ENCODE measurements around the gene DLGAP1. TPM values are rescaled to one million over a fixed set of nuclear protein-coding genes. Genes with fewer than 3 reads are reported as not detected.

The DLGAP1 gene
- total and polyA plus RNA-seq, 4 donors, result 0.06 to 1.2 (median 0.17) TPM; not detected in 1

DNA sequence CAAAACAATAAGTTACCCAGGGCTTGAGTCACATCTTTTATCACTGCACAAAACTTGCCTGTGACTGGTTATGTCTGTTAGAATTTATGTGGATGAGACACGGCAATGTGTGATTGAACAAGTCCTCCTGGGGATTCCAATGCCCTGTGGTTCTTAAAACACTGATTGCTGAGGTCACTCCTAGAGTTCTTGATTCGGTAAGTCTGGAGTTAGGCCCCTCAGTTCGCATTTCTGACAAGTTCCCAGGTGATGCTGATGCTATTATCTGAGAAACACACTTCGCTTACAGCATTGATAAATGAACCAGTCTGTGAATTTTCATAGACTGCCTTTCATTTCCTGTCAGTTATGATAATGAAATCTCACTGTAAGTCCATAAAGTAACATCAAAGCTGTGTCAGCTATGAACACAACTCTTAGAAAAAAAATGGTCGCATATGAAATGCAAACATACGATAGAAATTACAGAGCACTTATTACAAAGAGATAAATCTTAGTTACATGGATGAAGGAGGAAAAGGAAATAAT lies 214.0 kb downstream of the DLGAP1 start (continued):
- TF ChIP-seq CTCF (IDR thresholded peaks at IDR 0.05; ENCODE audit: low read depth, low read length, missing input control) (no peak), SP1 (IDR thresholded peaks at IDR 0.05) (no peak), HNF4G (IDR thresholded peaks at IDR 0.05) (no peak), YY1 (IDR thresholded peaks at IDR 0.05) (no peak), RAD21 (IDR thresholded peaks at IDR 0.05) (no peak), JUND (IDR thresholded peaks at IDR 0.05) (no peak), FOXA1 (IDR thresholded peaks at IDR 0.05) (no peak), RXRA (IDR thresholded peaks at IDR 0.05) (no peak), NR2F2 (IDR thresholded peaks at IDR 0.05) (no peak)
- TF ChIP-seq, protein P1, sequence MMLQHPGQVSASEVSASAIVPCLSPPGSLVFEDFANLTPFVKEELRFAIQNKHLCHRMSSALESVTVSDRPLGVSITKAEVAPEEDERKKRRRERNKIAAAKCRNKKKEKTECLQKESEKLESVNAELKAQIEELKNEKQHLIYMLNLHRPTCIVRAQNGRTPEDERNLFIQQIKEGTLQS (IDR thresholded peaks at IDR 0.05), result no peak

- 75% methylated on average over 1 of the region's 1 CpG for WGBS
- Histone ChIP-seq H3K27me3 (ENCODE audit: control insufficient read depth in 4 of 4, insufficient read depth in 4 of 4, low read length in 3 of 4) (no peaks in the 10 kb centered on the region), H3K36me3 (ENCODE audit: control insufficient read depth in 4 of 4, insufficient read depth in 3 of 4, low read depth in 1 of 4, low read length in 3 of 4) (no peaks in the 10 kb centered on the region), H3K4me3 (ENCODE audit: low read depth in 1 of 3, low read length in 3 of 3) (no peak overlapping the region), H3K9ac (ENCODE audit: low read depth in 1 of 2, low read length in 2 of 2) (no peak overlapping the region), H3K4me1 (ENCODE audit: control insufficient read depth in 4 of 4, insufficient read depth in 4 of 4, low read length in 3 of 4) (no peaks in the 10 kb centered on the region), H3K27ac (ENCODE audit: low read depth in 1 of 2, low read length in 2 of 2) (no peak overlapping the region), H3K9me3 (ENCODE audit: control insufficient read depth in 4 of 4, low read length in 3 of 4) (no peaks in the 10 kb centered on the region)
- TF ChIP-seq HNF4G (IDR thresholded peaks at IDR 0.05), result no peak
- TF ChIP-seq CTCF (IDR thresholded peaks at IDR 0.05; ENCODE audit: low read depth, low read length, missing input control), result no peak
- no peak for TF ChIP-seq FOXA1 (IDR thresholded peaks at IDR 0.05)
- no peak for DNase-seq (ENCODE audit: low spot score)
Measured at GRCh38 chr18:4238966-4239365, 216.1 kb downstream of the DLGAP1 start.

- 88% methylated on average over 2 of the region's 2 CpGs for WGBS
- Histone ChIP-seq H3K4me1 (ENCODE audit: control insufficient read depth in 4 of 4, insufficient read depth in 4 of 4, low read length in 3 of 4) (no peaks in the 10 kb centered on the region), H3K9ac (ENCODE audit: low read depth in 1 of 2, low read length in 2 of 2) (no peak overlapping the region)
- no peak for TF ChIP-seq RXRA (IDR thresholded peaks at IDR 0.05)
- no peak for TF ChIP-seq REST (IDR thresholded peaks at IDR 0.05)
- no peak for TF ChIP-seq JUND (IDR thresholded peaks at IDR 0.05)
- no peak for TF ChIP-seq HNF4G (IDR thresholded peaks at IDR 0.05)
- no peak for TF ChIP-seq FOXA2 (IDR thresholded peaks at IDR 0.05)
- TF ChIP-seq GABPA (IDR thresholded peaks at IDR 0.05 in 1 of 2, conservative IDR thresholded peaks at IDR 0.05 in 1 of 2), result no peak
- TF ChIP-seq RAD21 (IDR thresholded peaks at IDR 0.05), result no peak
- no peak for TF ChIP-seq SP1 (IDR thresholded peaks at IDR 0.05)
- no peak for TF ChIP-seq EGR1 (IDR thresholded peaks at IDR 0.05; ENCODE audit: low read depth in 2 of 2)
- TF ChIP-seq, protein P1 (IDR thresholded peaks at IDR 0.05), result no peak
- no peak for TF ChIP-seq CTCF (IDR thresholded peaks at IDR 0.05; ENCODE audit: low read depth, low read length, missing input control)
- TF ChIP-seq FOXA1 (IDR thresholded peaks at IDR 0.05), result no peak
- no peak for TF ChIP-seq YY1 (IDR thresholded peaks at IDR 0.05)
- TF ChIP-seq TAF1 (conservative IDR thresholded peaks at IDR 0.05), result no peak
- TF ChIP-seq HNF4A (conservative IDR thresholded peaks at IDR 0.05), result no peak
- no peak for TF ChIP-seq MAX (IDR thresholded peaks at IDR 0.05)
Measured at GRCh38 chr18:4237664-4238041, 217.5 kb downstream of the DLGAP1 start.

More at GRCh38 chr18:4237664-4238041, 217.5 kb downstream of the DLGAP1 start:
- no peaks in the 10 kb centered on the region for H3K36me3 ChIP-seq (ENCODE audit: control insufficient read depth in 4 of 4, insufficient read depth in 3 of 4, low read depth in 1 of 4, low read length in 3 of 4)
- H3K4me3 ChIP-seq (ENCODE audit: low read depth in 1 of 3, low read length in 3 of 3), result no peak overlapping the region
- no peak for DNase-seq (ENCODE audit: low spot score)
- H3K9me3 ChIP-seq (ENCODE audit: control insufficient read depth in 4 of 4, low read length in 3 of 4), result no peaks in the 10 kb centered on the region
- H3K27me3 ChIP-seq (ENCODE audit: control insufficient read depth in 4 of 4, insufficient read depth in 4 of 4, low read length in 3 of 4), result no peaks in the 10 kb centered on the region
- H3K27ac ChIP-seq (ENCODE audit: low read depth in 1 of 2, low read length in 2 of 2), result no peak overlapping the region

Measured in liver (tissue), 9 donors.